ENCODE results near the gene SNAP23.

Gene SNAP23

DNA sequence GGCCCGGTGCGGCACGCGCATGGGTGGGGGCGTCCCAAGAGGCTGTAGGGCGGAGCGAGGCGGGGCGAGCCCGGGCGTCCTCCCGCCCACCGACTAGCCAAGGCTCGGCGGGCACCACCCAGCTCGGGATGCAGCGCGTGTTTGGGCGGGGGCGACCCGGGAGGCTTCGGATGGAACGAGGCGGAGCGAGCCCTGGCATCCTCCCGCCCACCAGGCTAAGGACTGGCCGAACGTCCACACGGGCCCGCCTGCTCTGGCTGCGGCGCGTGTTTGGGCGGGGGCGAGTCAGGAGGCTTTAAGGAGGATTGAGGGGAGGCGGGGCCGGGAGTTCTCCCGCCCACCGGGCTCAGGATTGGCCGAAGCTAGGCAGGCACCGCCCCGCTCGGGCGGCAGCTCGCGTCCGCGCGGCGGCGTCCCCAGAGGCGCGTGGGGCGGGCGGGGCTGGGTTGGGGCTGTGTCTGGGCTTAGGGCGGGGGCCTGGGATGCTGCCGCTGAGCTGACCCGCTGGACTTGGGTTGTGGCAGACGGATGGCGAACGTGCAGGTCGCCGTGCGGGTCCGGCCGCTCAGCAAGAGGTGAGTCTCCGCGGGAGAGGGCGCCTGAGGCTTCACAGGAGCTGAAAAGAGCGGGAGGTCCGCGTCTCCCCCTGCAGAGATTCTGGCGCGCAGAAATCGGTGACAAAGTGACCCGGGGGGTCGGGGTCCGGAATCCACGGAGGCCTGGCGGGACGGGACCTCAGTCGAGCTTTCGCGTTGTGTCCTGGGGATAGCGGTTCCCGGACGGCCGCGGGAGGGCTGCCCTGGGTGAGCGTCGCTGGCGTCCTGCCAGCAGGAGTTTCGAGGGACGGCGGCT is 80.0 kb downstream of the SNAP23 start, which contains the start of gene STARD9:
Gene STARD9, plus strand, starts transcription at position 419 of the 852 bp plus-strand sequence. Its CDS starts 110 bp downstream, at position 529.
- peak; percentile 95 for DNase-seq

DNA sequence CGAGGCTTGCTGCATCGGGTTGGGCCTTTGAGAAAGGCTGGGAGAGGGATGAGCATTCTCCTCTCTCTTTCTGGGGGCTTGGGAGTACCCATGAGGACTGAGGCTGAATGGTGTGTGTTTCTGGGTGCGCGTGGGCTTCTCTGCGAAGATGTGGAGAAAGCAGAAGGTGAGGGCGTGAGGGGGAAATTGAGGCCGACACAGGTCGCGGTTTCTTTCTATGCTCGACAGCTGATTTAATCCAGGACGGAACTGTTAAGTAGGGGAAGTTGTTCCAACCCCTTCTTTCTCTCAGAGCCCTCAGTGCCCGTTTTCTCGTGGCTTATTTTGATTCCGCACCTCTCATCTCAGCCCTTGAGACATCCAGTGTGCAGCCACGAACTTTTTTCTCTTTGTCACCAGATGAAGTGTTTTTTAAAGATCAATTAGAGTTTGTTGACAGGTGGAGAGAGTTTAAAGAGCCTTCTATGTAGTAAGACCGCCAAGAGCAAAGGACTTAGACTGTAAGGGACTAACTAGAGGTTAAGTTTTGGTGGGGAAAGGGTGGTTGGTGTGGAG is 80.7 kb downstream of the SNAP23 start:
- no peak for DNase-seq

DNA sequence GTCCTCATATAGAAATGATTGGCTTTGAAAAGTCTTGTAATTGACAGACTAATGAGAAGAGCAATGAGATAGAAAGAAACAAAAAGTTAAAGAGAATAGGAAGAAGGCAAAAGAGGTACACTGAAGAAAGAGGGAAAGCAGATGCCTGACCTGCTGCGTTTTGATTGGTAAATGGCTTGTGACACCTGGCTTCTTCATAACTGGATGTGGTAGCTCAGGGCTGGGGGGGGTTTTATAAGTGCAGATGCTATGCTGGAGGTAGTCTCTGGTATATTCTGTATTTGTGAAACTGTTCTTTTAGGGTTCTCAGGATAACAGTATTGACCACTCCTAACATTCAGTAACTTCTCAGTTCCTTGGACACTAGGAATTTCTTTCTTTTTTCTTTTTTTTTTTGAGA is 81.3 kb downstream of the SNAP23 start:
- no peak for DNase-seq

DNA sequence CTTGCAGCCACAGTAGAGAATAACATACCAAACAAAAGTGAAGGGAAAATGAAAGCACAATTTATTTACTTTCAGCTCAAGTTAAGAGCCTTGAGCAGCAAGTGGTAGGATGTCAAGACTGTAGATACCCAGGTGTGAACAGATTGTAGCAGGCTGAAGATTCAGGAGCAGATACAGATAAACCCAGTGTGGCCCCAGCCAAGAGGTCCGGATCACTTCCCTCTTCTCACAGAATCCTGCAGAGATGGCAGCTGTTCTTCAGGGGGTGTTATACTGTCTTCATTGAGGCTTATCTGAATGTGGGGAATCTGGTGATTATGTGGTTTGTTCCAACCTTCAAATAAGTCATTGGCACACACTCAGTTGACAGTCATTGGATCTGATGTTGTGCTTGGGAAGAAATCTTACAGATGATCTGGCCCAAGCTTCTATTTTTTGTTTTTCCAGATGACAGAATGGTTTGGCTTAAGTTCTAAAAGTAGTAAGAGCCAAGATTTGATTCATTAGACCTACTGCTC is 82.1 kb downstream of the SNAP23 start:
- DNase-seq, result no peak

DNA sequence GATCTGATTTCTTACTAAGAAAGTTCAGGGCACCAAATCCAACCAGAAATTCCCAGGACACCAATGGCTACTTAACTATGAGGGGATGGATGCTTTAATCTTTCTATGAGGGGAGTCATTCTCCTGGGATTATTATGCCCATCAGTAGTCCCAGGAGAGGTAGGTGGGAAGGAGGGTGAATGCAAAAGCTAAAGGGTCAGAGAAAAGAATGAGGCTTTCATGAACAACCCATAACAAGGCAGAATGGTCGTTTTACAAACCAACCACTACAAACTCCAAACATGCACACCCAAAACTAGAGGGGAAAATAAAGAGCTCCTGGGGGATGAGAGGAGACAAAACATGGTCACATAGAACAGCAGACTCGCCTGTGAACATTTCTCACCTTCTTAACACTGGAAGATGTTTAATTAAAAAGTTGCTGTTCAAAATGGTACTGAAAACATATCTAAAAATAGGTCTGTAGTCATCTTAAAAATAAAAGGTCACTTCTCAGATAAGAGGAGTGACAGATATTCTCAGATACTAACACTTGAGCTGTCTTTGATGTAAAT is 83.6 kb downstream of the SNAP23 start:
- DNase-seq, result no peak

DNA sequence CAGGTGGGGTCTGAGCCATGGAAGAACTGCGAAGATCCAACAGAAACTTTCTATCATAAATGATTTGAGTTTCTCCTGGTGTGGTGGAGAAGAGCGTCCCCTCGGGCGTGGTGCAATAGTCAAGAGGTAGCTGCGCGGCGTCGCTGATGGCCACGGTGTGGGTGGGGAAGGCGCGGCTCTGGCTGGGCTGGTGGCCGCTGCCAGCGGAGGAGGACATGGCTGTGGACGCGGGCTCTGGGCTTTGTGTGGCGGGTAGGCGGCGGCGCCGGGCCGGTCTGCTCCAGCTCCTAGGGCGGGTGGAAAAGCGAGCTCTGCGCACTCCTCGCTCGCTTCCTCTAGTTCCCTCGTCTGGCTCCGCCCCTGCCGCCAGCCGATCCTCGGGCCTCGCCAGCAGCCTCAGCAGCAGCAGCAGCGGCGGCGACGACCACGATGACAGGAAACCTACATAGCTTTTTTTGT is 85.9 kb downstream of the SNAP23 start:
- DNase-seq, result peak; percentile 75

All from stimulated activated CD4-positive, alpha-beta T cell treated with anti-CD3 and anti-CD28 coated beads, Interleukin-1b, Interleukin-23, amount 100 ng/mL, for 48 hours (primary cell).